GM23248 (cell line): ENCODE data around the gene GAGE12H.
"Not testable (repeated sequence)": the region's sequence is repeated elsewhere in the genome, so short reads cannot be mapped to it uniquely, and the experiment has no call there.

ENCODE experiments used
- EZH2 ChIP-seq: fragments of 200-600 bp; sonication (generic); IDR thresholded peaks from 2 replicates; pipeline ENCODE4 v1.6.1; 2018; ENCODE audit warnings: antibody characterized with exemption, mild to moderate bottlenecking; ENCODE audit not compliant: insufficient read depth, poor library complexity, severe bottlenecking
- EZH2phosphoT487 ChIP-seq: fragments of 200-600 bp; sonication (generic); IDR thresholded peaks from 2 replicates; pipeline ENCODE4 v1.6.1; 2018; ENCODE audit warnings: antibody characterized with exemption, moderate library complexity, mild to moderate bottlenecking, low read depth; ENCODE audit not compliant: insufficient read depth

- not testable (repeated sequence) for TF ChIP-seq EZH2, EZH2phosphoT487
Measured at GRCh38 chrX:49541433-49541832, 38.3 kb upstream of the GAGE12H start, which contains the start of gene GAGE12D.
